GM12878 (cell line): ENCODE measurements around the gene PTPRM. TPM values are rescaled to one million over a fixed set of nuclear protein-coding genes. Genes with fewer than 3 reads are reported as not detected.

Experiments used
- ATAC-seq: fragments of 200-7000 bp; cut with Tn5 transposase; 3 replicates; pipeline ENCODE4 v1.9.1; 2020; ENCODE audit warnings: mild to moderate bottlenecking, moderate library complexity
- BruUV-seq: library from RNA; stranded (reverse); fragments of 400-500 nt; replicated peaks from 2 replicates; lab custom pipeline; 2021; lab: Mats Ljungman, UMichigan
- CTCF ChIA-PET: fragments of 300-600 bp; sonication (Branson Sonifier 250); formaldehyde crosslinking; extraction: SDS; loops from one replicate; lab custom pipeline; 2021; ENCODE audit warnings: inconsistent platforms; lab: Yijun Ruan, JAX
- POLR2A ChIA-PET: fragments of 350-600 bp; formaldehyde crosslinking; extraction: SDS; loops from one replicate; lab custom pipeline; 2021; ENCODE audit warnings: inconsistent platforms; lab: Charles Lee
- RAD21 ChIA-PET: fragments of 300-600 bp; sonication (Branson Sonifier 250); formaldehyde crosslinking; loops from one replicate; lab custom pipeline; 2023; ENCODE audit warnings: antibody characterized with exemption; ENCODE audit not compliant: unreplicated experiment; lab: Charles Lee
- SMC1A ChIA-PET: fragments of 300-600 bp; sonication (Branson Sonifier 250); formaldehyde crosslinking; loops from one replicate; lab custom pipeline; 2023; ENCODE audit not compliant: unreplicated experiment, uncharacterized antibody; lab: Charles Lee
- DNase-seq: peaks from one replicate; pipeline ENCODE4 v3.0.0-alpha.2; 2011; ENCODE audit warnings: low read depth, low spot score
- FAIRE-seq: peaks from 3 replicates; lab custom pipeline; 2011; peaks lifted over from hg19 to GRCh38; lab: Jason Lieb, UNC
- H2AFZ ChIP-seq: 2 replicates; pipeline ENCODE4 v1.6.0; 2011; ENCODE audit warnings: low read depth, low read length, control low read depth; ENCODE audit not compliant: control insufficient read depth
- H3K27ac ChIP-seq: 2 replicates; pipeline ENCODE4 v1.5.1; 2011; ENCODE audit warnings: control low read depth; ENCODE audit not compliant: control insufficient read depth, insufficient read depth
- H3K27me3 ChIP-seq, 2 experiments: replicated peaks in 1 of 2; 2 replicates each; pipeline versions ENCODE4 v1.6.0 to v1.6.1; 2011; ENCODE audit warnings: low read length in 1 of 2; ENCODE audit not compliant: control insufficient read depth in 2 of 2, insufficient read depth in 2 of 2
- H3K36me3 ChIP-seq, 2 experiments: 2 replicates each; pipeline ENCODE4 v1.5.1; 2011; ENCODE audit warnings: low read length in 1 of 2; ENCODE audit not compliant: control insufficient read depth in 2 of 2, insufficient read depth in 2 of 2
- H3K4me1 ChIP-seq: 2 replicates; pipeline ENCODE4 v1.6.1; 2011; ENCODE audit warnings: mild to moderate bottlenecking, low read length, moderate library complexity, mixed read lengths; ENCODE audit not compliant: control insufficient read depth, insufficient read depth
- H3K4me2 ChIP-seq: 2 replicates; pipeline ENCODE4 v1.6.0; 2011; ENCODE audit warnings: control low read depth; ENCODE audit not compliant: control insufficient read depth, insufficient read depth
- H3K4me3 ChIP-seq: fragments of 200-600 bp; sonication (generic); 2 replicates; pipeline ENCODE4 v1.5.1; 2016
- H3K79me2 ChIP-seq: 2 replicates; pipeline ENCODE4 v1.6.0; 2011; ENCODE audit warnings: low read length; ENCODE audit not compliant: control insufficient read depth, insufficient read depth
- H3K9ac ChIP-seq: 2 replicates; pipeline ENCODE4 v1.8.0; 2011; ENCODE audit warnings: low read length, control low read depth, mixed read lengths; ENCODE audit not compliant: control insufficient read depth, insufficient read depth
- H3K9me3 ChIP-seq: replicated peaks from 3 replicates; pipeline ENCODE4 v1.5.1; 2011; ENCODE audit warnings: mild to moderate bottlenecking, low read length; ENCODE audit not compliant: control insufficient read depth, insufficient read depth
- H4K20me1 ChIP-seq: 2 replicates; pipeline ENCODE4 v1.6.0; 2011; ENCODE audit not compliant: control insufficient read depth, insufficient read depth
- ATF7 ChIP-seq: fragments of 450-650 bp; IDR thresholded peaks from 2 replicates; pipeline ENCODE4 v1.6.1; 2016; ENCODE audit warnings: low read depth, mild to moderate bottlenecking
- CREM ChIP-seq: IDR thresholded peaks from 2 replicates; pipeline ENCODE4 v1.6.1; 2014; ENCODE audit warnings: antibody characterized with exemption, low read depth
- HCFC1 ChIP-seq: fragments of 150-350 bp; IDR thresholded peaks from 2 replicates; pipeline ENCODE4 v1.6.1; 2014; ENCODE audit warnings: low read length
- IRF3 ChIP-seq: fragments of 450-650 bp; IDR thresholded peaks from 2 replicates; pipeline ENCODE4 v1.6.1; 2014; ENCODE audit warnings: mild to moderate bottlenecking
- KAT2A ChIP-seq: conservative IDR thresholded peaks from 2 replicates; pipeline ENCODE4 v1.6.1; 2011; ENCODE audit warnings: low read depth, low read length; ENCODE audit not compliant: control insufficient read depth
- PAX5 ChIP-seq: IDR thresholded peaks from 2 replicates; pipeline ENCODE4 v1.6.1; 2011; ENCODE audit warnings: low read depth, low read length, borderline replicate concordance
- PAX8 ChIP-seq: fragments of 450-650 bp; IDR thresholded peaks from 2 replicates; pipeline ENCODE4 v1.6.1; 2017; ENCODE audit warnings: mild to moderate bottlenecking, moderate library complexity
- PBX3 ChIP-seq: IDR thresholded peaks from 2 replicates; pipeline ENCODE4 v1.6.1; 2011; ENCODE audit warnings: mild to moderate bottlenecking, low read depth, low read length, moderate library complexity; ENCODE audit not compliant: insufficient replicate concordance
- RAD51 ChIP-seq: fragments of 450-650 bp; IDR thresholded peaks from 2 replicates; pipeline ENCODE4 v1.6.1; 2016; ENCODE audit warnings: moderate library complexity, mild to moderate bottlenecking, inconsistent platforms
- RBBP5 ChIP-seq: fragments of 200-600 bp; sonication (generic); conservative IDR thresholded peaks from 2 replicates; pipeline ENCODE4 v1.6.1; 2016
- RELA ChIP-seq: fragments of 450-650 bp; IDR thresholded peaks from 2 replicates; pipeline ENCODE4 v1.8.0; 2014; ENCODE audit warnings: borderline replicate concordance; ENCODE audit not compliant: partially characterized antibody
- SMARCA5 ChIP-seq: fragments of 450-650 bp; IDR thresholded peaks from 2 replicates; pipeline ENCODE4 v1.6.1; 2017; ENCODE audit warnings: mild to moderate bottlenecking
- ZZZ3 ChIP-seq: IDR thresholded peaks from 2 replicates; pipeline ENCODE4 v1.6.1; 2011; ENCODE audit warnings: low read depth; ENCODE audit not compliant: control insufficient read depth, insufficient read length
- WGBS: methylation state at CpG from one replicate; pipeline ENCODE4 v1.1.6; 2016; ENCODE audit warnings: low lambda C conversion rate; ENCODE audit not compliant: insufficient replicate concordance, insufficient coverage; ENCODE audit errors: missing lambda C conversion rate; 5-methylcytosine and 5-hydroxymethylcytosine counted together
- in situ Hi-C: fragments of 300-500 bp; cut with MboI; formaldehyde crosslinking; loops from 9 replicates; pipeline ENCODE4 v1.14.3; 2018; ENCODE audit warnings: mixed read lengths
- intact Hi-C: fragments of 100-400 bp; cut with micrococcal nuclease; formaldehyde crosslinking; loops from one replicate; pipeline ENCODE4 v1.14.2; 2022; ENCODE audit not compliant: unreplicated experiment
- polyA plus RNA-seq, 11 experiments: library from polyadenylated mRNA; depleted of rRNA in 4 of 11; unstranded in 6 of 11; stranded (reverse) in 5 of 11; fragments of >200 nt; fragmentation: Nextera tagmentation in 4 of 11; fragmentation: Illumina TruSeq in 1 of 11; extraction: Ambion mirVana in 4 of 11; extraction: Trizol in 1 of 11; gene quantifications; 1 replicate in 1 of 11; 2 replicates in 10 of 11; pipeline versions ENCODE4 v1.2.1 to v1.2.3, GENCODE V29; 2011 to 2016; ENCODE audit warnings: inconsistent platforms in 2 of 11, missing spikeins in 2 of 11, low read depth in 1 of 11
- total RNA-seq, 4 experiments: library from RNA; depleted of rRNA in 3 of 4; stranded (reverse); fragments of >200 nt in 3 of 4; fragmentation: Illumina TruSeq in 1 of 4; extraction: Trizol in 1 of 4; gene quantifications; 2 replicates each; pipeline versions ENCODE4 v1.2.1 to v1.2.3, GENCODE V29; 2013 to 2021
- TF ChIP-seq, protein P1 (sequence below): IDR thresholded peaks from 2 replicates; pipeline ENCODE4 v1.6.1; 2012; ENCODE audit warnings: low read depth, low read length, improper control_type of control experiment
- TF ChIP-seq, protein P2 (sequence below): fragments of 450-650 bp; formaldehyde crosslinking; IDR thresholded peaks from 2 replicates; pipeline ENCODE4 v1.4.0; 2020; ENCODE audit warnings: mild to moderate bottlenecking, moderate library complexity
- TF ChIP-seq, protein P3 (sequence below): fragments of 450-650 bp; IDR thresholded peaks from 2 replicates; pipeline ENCODE4 v1.6.1; 2017; ENCODE audit warnings: low read depth, mild to moderate bottlenecking, moderate library complexity

Gene PTPRM
- total and polyA plus RNA-seq, 10 of the 15 experiments (the other 5 are each of a cell fraction or from before 2014, with no cell fraction given), result 0.07 to 22.6 (median 0.60) TPM

GRCh38 chr18:8231316-8231715, 664.2 kb downstream of the PTPRM start:
- SMC1A ChIA-PET, result no interaction called here
- POLR2A ChIA-PET, result no interaction called here
- H3K27ac ChIP-seq, result no peak overlapping the region

More at GRCh38 chr18:8231316-8231715, 664.2 kb downstream of the PTPRM start:
- DNase-seq, result no peak
- Histone ChIP-seq H3K36me3 (no peaks in the 10 kb centered on the region), H4K20me1 (no peaks in the 10 kb centered on the region), H3K4me3 (no peak overlapping the region), H3K9me3 (no peaks in the 10 kb centered on the region), H2AFZ (no peak overlapping the region), H3K79me2 (no peaks in the 10 kb centered on the region), H3K4me2 (no peak overlapping the region), H3K9ac (no peak overlapping the region), H3K27me3 (no peaks in the 10 kb centered on the region), H3K4me1 (no peaks in the 10 kb centered on the region)
- 63% methylated on average over 5 of the region's 5 CpGs for WGBS
- in situ Hi-C loops (no loop called here), intact Hi-C loops (no loop called here)
- CTCF ChIA-PET, result interaction anchor here (0.6 kb wide), 1 partner anchor 442 kb away, joined by 4 read pairs; no protein-coding TSS in a partner anchor
- ATAC-seq, result no peak
- TF ChIP-seq SMARCA5, result no peak
- no peak for TF ChIP-seq ZZZ3
- no peak for TF ChIP-seq RELA
- no peak for TF ChIP-seq CREM
- no peak for TF ChIP-seq KAT2A
- TF ChIP-seq, protein P1, sequence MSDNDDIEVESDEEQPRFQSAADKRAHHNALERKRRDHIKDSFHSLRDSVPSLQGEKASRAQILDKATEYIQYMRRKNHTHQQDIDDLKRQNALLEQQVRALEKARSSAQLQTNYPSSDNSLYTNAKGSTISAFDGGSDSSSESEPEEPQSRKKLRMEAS, result no peak
- no peak for TF ChIP-seq IRF3
- TF ChIP-seq, protein P2, sequence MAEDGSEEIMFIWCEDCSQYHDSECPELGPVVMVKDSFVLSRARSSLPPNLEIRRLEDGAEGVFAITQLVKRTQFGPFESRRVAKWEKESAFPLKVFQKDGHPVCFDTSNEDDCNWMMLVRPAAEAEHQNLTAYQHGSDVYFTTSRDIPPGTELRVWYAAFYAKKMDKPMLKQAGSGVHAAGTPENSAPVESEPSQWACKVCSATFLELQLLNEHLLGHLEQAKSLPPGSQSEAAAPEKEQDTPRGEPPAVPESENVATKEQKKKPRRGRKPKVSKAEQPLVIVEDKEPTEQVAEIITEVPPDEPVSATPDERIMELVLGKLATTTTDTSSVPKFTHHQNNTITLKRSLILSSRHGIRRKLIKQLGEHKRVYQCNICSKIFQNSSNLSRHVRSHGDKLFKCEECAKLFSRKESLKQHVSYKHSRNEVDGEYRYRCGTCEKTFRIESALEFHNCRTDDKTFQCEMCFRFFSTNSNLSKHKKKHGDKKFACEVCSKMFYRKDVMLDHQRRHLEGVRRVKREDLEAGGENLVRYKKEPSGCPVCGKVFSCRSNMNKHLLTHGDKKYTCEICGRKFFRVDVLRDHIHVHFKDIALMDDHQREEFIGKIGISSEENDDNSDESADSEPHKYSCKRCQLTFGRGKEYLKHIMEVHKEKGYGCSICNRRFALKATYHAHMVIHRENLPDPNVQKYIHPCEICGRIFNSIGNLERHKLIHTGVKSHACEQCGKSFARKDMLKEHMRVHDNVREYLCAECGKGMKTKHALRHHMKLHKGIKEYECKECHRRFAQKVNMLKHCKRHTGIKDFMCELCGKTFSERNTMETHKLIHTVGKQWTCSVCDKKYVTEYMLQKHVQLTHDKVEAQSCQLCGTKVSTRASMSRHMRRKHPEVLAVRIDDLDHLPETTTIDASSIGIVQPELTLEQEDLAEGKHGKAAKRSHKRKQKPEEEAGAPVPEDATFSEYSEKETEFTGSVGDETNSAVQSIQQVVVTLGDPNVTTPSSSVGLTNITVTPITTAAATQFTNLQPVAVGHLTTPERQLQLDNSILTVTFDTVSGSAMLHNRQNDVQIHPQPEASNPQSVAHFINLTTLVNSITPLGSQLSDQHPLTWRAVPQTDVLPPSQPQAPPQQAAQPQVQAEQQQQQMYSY (CRISPR knock-in tag), result no peak
- no peak for TF ChIP-seq HCFC1
- no peak for TF ChIP-seq PAX5
- TF ChIP-seq ATF7, result no peak
- TF ChIP-seq PBX3, result no peak
- TF ChIP-seq, protein P3, sequence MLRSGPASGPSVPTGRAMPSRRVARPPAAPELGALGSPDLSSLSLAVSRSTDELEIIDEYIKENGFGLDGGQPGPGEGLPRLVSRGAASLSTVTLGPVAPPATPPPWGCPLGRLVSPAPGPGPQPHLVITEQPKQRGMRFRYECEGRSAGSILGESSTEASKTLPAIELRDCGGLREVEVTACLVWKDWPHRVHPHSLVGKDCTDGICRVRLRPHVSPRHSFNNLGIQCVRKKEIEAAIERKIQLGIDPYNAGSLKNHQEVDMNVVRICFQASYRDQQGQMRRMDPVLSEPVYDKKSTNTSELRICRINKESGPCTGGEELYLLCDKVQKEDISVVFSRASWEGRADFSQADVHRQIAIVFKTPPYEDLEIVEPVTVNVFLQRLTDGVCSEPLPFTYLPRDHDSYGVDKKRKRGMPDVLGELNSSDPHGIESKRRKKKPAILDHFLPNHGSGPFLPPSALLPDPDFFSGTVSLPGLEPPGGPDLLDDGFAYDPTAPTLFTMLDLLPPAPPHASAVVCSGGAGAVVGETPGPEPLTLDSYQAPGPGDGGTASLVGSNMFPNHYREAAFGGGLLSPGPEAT, result no peak
- no peak for TF ChIP-seq RBBP5
- TF ChIP-seq RAD51, result no peak
- TF ChIP-seq PAX8, result no peak
- FAIRE-seq, result no peak
- RAD21 ChIA-PET, result no interaction called here
- no TSS peak for BruUV-seq
